ENCODE data around the gene ANO1.

DNA sequence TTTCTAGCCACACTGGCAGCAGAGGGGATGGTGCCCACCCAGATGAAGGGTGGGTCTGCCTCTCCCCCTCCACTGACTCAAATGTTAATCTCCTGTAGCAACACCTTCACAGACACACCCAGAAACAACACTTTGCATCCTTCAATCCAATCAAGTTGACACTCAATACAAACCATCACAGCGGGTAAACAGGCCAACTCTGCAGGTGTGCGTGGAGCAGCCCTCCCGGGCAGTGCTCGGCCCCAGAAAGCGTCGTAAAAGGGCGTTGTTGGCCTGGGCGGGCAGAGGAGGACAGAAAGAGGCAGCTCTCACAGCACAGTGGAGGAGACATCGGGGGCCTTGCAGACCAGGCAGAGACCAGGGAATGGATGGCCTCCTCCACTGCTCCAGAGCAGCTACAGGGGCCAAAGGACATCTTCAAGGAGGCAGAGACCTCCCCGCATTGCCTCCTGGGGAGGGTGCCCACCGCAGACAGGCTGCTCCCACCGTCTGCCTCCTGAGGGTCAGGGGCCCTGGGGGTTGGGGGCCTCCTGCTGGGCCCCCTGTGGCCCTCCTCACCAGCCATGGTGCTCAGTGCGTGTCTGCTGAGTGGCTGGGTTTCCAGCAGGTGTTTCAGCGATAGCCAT, 68.9 kb downstream of the ANO1 start:
- TF ChIP-seq, protein P1, sequence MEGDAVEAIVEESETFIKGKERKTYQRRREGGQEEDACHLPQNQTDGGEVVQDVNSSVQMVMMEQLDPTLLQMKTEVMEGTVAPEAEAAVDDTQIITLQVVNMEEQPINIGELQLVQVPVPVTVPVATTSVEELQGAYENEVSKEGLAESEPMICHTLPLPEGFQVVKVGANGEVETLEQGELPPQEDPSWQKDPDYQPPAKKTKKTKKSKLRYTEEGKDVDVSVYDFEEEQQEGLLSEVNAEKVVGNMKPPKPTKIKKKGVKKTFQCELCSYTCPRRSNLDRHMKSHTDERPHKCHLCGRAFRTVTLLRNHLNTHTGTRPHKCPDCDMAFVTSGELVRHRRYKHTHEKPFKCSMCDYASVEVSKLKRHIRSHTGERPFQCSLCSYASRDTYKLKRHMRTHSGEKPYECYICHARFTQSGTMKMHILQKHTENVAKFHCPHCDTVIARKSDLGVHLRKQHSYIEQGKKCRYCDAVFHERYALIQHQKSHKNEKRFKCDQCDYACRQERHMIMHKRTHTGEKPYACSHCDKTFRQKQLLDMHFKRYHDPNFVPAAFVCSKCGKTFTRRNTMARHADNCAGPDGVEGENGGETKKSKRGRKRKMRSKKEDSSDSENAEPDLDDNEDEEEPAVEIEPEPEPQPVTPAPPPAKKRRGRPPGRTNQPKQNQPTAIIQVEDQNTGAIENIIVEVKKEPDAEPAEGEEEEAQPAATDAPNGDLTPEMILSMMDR (IDR thresholded peaks at IDR 0.05 in 2 of 3, conservative IDR thresholded peaks at IDR 0.05 in 1 of 3; ENCODE audit: borderline replicate concordance in 1 of 3, insufficient read depth in 1 of 3, low read depth in 2 of 3, low read length in 2 of 3): no peak
- TF ChIP-seq POLR2AphosphoS5 (IDR thresholded peaks at IDR 0.05; ENCODE audit: low read depth, low read length) (no peak), EZH2 (IDR thresholded peaks at IDR 0.05) (no peak), POLR2A (IDR thresholded peaks at IDR 0.05; ENCODE audit: borderline replicate concordance, extremely low read depth, insufficient read depth, insufficient read length) (no peak), EGR1 (IDR thresholded peaks at IDR 0.05; ENCODE audit: low read depth) (no peak), SIN3A (IDR thresholded peaks at IDR 0.05; ENCODE audit: low read depth) (no peak), EZH2phosphoT487 (IDR thresholded peaks at IDR 0.05; ENCODE audit: borderline replicate concordance) (no peak)

All from HCT116 (cell line).